NT2/D1 (cell line): Measurements from ENCODE around the gene C1orf116.

Source experiments
- DNase-seq: peaks from one replicate; pipeline ENCODE4 v3.0.0-alpha.2; 2011; ENCODE audit warnings: low read depth, low spot score
- H3K27me3 ChIP-seq: 2 replicates; pipeline ENCODE4 v1.6.0; 2011; ENCODE audit warnings: mild to moderate bottlenecking; ENCODE audit not compliant: insufficient read length, insufficient read depth
- H3K36me3 ChIP-seq: 2 replicates; pipeline ENCODE4 v1.6.1; 2011; ENCODE audit warnings: mild to moderate bottlenecking, low read length, mixed read lengths; ENCODE audit not compliant: insufficient read depth, insufficient read length
- H3K4me1 ChIP-seq: 2 replicates; pipeline ENCODE4 v1.5.1; 2011; ENCODE audit not compliant: insufficient read depth, insufficient read length
- H3K4me3 ChIP-seq: 2 replicates; pipeline ENCODE4 v1.5.1; 2011; ENCODE audit warnings: low read depth; ENCODE audit not compliant: insufficient read length
- H3K9ac ChIP-seq: 2 replicates; pipeline ENCODE4 v1.6.0; 2011; ENCODE audit warnings: low read depth; ENCODE audit not compliant: insufficient read length
- H3K9me3 ChIP-seq: 2 replicates; pipeline ENCODE4 v1.5.1; 2011; ENCODE audit warnings: mild to moderate bottlenecking, low read length; ENCODE audit not compliant: insufficient read depth
- SUZ12 ChIP-seq: IDR thresholded peaks from 2 replicates; pipeline ENCODE4 v1.6.1; 2011; ENCODE audit not compliant: insufficient read length, insufficient read depth; ENCODE audit errors: extremely low read depth
- YY1 ChIP-seq: IDR thresholded peaks from 2 replicates; pipeline ENCODE4 v1.6.1; 2011; ENCODE audit not compliant: insufficient read length, insufficient read depth
- ZNF274 ChIP-seq: IDR thresholded peaks from 2 replicates; pipeline ENCODE4 v1.6.1; 2011; ENCODE audit warnings: mild to moderate bottlenecking, low read depth, low read length

The C1orf116 gene

GRCh38 chr1:207027206-207027777 is 5.3 kb downstream of the C1orf116 start:
- Histone ChIP-seq H3K36me3 (no peaks in the 10 kb centered on the region), H3K27me3 (no peaks in the 10 kb centered on the region), H3K9ac (no peak overlapping the region), H3K4me1 (peaks cover 3% of the 10 kb centered on the region), H3K9me3 (no peaks in the 10 kb centered on the region), H3K4me3 (no peak overlapping the region)
- no peak for TF ChIP-seq ZNF274
- TF ChIP-seq SUZ12 = no peak
- no peak for TF ChIP-seq YY1
- no peak for DNase-seq

DNA sequence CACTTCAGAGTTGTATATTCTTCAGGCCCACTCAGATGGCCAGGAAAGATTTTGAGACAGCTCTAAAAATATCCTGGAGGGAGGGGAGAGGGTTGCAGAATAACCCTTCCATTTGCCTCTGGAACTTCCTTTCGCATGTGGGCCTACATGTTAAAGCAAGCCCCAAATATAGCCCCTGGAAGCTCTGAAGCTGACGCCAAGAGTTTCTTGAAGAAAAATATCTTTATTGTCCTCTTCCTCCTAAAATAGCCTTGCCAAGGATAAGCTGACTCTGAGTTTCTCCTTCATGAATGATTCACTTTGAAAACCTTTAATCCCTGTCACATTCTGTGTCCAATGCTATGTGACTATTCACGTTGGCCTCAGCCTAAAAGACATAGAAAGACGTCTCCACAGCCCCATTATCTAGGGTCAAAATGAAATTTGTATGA is 6.4 kb downstream of the C1orf116 start:
- Histone ChIP-seq H3K9me3 (no peaks in the 10 kb centered on the region), H3K4me3 (no peak overlapping the region), H3K36me3 (no peaks in the 10 kb centered on the region), H3K4me1 (peaks cover 3% of the 10 kb centered on the region), H3K27me3 (no peaks in the 10 kb centered on the region), H3K9ac (no peak overlapping the region)
- DNase-seq = no peak
- no peak for TF ChIP-seq YY1
- TF ChIP-seq ZNF274 = no peak
- TF ChIP-seq SUZ12 = no peak

DNA sequence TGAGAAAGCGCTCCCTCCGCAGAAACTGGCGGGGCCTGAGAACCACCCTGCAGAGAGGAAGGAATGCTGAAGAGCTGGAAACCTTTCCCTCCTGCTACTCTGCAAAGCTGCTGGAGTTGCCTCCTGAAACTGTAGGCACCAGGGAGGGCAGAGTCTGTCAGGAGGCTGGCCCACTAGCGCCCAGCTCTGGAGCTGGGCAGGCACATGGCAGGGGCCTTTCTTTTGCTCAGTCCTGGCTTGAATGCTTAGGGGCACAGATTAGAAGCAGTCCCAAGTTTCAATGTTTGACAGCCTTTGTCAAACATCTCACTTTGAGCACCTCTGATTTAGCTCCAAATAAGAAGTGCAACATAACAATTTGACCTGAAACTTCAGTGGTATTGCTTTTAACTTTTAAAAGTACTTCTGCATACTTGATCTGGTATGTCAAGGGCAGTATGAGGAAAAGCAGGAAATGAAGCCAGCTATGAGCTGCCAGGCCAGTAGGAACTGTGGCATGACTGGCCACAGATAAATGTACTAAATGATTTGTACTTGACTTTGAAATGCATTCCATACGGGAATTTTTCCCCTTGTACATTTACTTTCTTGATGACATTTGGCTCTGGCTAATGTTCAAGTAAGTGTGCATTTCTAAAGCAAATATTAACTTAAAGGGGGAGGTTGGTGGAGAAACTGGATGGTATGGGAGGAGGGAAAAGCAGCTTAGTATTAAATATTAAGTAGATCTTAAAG is 7.2 kb downstream of the C1orf116 start:
- H3K27me3 ChIP-seq = no peaks in the 10 kb centered on the region
- no peak overlapping the region for H3K4me3 ChIP-seq
- H3K9ac ChIP-seq = no peak overlapping the region
- H3K36me3 ChIP-seq = no peaks in the 10 kb centered on the region
- H3K9me3 ChIP-seq = no peaks in the 10 kb centered on the region
- TF ChIP-seq SUZ12 (no peak), ZNF274 (no peak), YY1 (no peak)
- H3K4me1 ChIP-seq = peaks cover 3% of the 10 kb centered on the region
- peak; percentile 44 for DNase-seq

DNA sequence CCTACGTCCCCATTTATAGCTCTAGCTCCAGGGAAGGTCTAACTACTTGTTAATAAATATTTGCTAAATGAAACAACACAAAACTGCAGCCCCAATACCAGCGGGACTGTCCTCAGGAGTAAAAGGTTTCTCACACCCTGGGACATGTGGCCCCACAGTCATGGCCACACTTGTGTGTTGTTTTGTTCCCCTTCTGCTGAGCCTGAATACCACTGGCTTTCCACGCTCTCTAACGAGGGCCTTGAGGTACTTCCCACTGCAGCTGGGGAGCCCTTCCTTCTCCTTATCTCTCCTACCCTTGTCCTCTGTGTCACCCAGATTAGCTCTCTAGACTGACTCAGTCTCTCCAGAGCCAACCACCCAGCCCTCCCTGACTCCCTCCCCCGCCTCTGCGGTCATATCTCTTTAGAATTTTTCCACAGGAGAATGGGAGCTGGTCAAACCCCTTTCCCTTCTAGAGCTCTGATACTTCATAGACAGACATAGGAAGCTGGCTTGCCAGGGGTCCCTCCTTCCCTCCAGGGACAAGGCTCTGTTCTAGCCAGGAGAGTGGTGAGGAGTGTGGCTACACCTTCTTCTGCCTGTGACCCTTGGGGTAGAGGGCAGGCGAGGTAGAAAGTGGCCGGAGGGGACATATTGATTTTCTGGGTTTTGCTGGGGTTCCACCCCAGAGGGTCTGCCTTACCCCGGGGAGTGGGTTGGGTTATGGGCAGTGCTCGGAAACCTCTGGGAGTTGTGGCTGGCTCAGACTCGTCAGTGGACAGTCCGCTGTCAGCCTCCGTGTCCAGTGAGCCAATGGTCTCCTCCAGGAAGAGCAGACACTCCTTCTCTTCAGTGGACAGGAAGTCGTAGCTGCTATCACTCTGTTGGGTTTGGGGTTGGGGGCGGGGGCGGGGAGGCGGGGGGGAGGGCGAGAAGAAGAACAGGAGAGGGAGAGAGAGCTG is 8.1 kb downstream of the C1orf116 start:
- no peak overlapping the region for H3K9ac ChIP-seq
- H3K9me3 ChIP-seq = no peaks in the 10 kb centered on the region
- no peaks in the 10 kb centered on the region for H3K27me3 ChIP-seq
- DNase-seq = no peak
- H3K36me3 ChIP-seq = no peaks in the 10 kb centered on the region
- no peak overlapping the region for H3K4me3 ChIP-seq
- TF ChIP-seq ZNF274 = no peak
- no peak for TF ChIP-seq SUZ12
- TF ChIP-seq YY1 = no peak
- H3K4me1 ChIP-seq = peaks cover 3% of the 10 kb centered on the region

- peaks cover 3% of the 10 kb centered on the region for H3K4me1 ChIP-seq
- no peak overlapping the region for H3K9ac ChIP-seq
- H3K4me3 ChIP-seq = no peak overlapping the region
- no peaks in the 10 kb centered on the region for H3K36me3 ChIP-seq
- DNase-seq = no peak
- H3K9me3 ChIP-seq = no peaks in the 10 kb centered on the region
- no peaks in the 10 kb centered on the region for H3K27me3 ChIP-seq
- TF ChIP-seq SUZ12 (no peak), ZNF274 (no peak), YY1 (no peak)
Observed at GRCh38 chr1:207022996-207023679, 9.4 kb downstream of the C1orf116 start.

GRCh38 chr1:207021876-207022596 is 10.5 kb downstream of the C1orf116 start:
- H3K36me3 ChIP-seq = no peaks in the 10 kb centered on the region
- TF ChIP-seq YY1 (no peak), ZNF274 (no peak), SUZ12 (no peak)
- no peaks in the 10 kb centered on the region for H3K27me3 ChIP-seq
- no peak overlapping the region for H3K9ac ChIP-seq
- H3K4me1 ChIP-seq = peaks cover 3% of the 10 kb centered on the region
- DNase-seq = no peak
- H3K9me3 ChIP-seq = no peaks in the 10 kb centered on the region
- H3K4me3 ChIP-seq = no peak overlapping the region
